T1000 (cell line): ENCODE results near the gene ZNF664.

Experiments
- DNase-seq: peaks from one replicate; lab custom pipeline; 2025; ENCODE audit warnings: mixed read lengths; lab: John Stamatoyannopoulos, UW

ZNF664 gene

GRCh38 chr12:123990511-123990910 is 17.5 kb downstream of the ZNF664 start:
- no peak for DNase-seq

- DNase-seq, result no peak
Observed at GRCh38 chr12:123991372-123991951, 18.4 kb downstream of the ZNF664 start.

GRCh38 chr12:123992118-123992825 is 19.3 kb downstream of the ZNF664 start:
- DNase-seq, result no peak

- DNase-seq, result no peak
Observed at GRCh38 chr12:123995023-123995748, 22.2 kb downstream of the ZNF664 start.

- DNase-seq, result no peak
Observed at GRCh38 chr12:123996581-123996980, 23.6 kb downstream of the ZNF664 start.

- no peak for DNase-seq
Observed at GRCh38 chr12:123997033-123997822, 24.2 kb downstream of the ZNF664 start.

GRCh38 chr12:123997908-123998307 is 24.9 kb downstream of the ZNF664 start:
- DNase-seq, result no peak

GRCh38 chr12:123998344-123998990 is 25.5 kb downstream of the ZNF664 start:
- no peak for DNase-seq

GRCh38 chr12:123998991-123999359 is 26.0 kb downstream of the ZNF664 start:
- no peak for DNase-seq

- DNase-seq, result no peak
Observed at GRCh38 chr12:124000111-124000510, 27.1 kb downstream of the ZNF664 start.

- no peak for DNase-seq
Observed at GRCh38 chr12:124001343-124001742, 28.3 kb downstream of the ZNF664 start.

GRCh38 chr12:124002021-124002644 is 29.1 kb downstream of the ZNF664 start:
- DNase-seq, result no peak

GRCh38 chr12:124002654-124003053 is 29.6 kb downstream of the ZNF664 start:
- DNase-seq, result no peak

GRCh38 chr12:124004233-124004875 is 31.3 kb downstream of the ZNF664 start:
- DNase-seq, result no peak

- no peak for DNase-seq
Observed at GRCh38 chr12:124006085-124006845, 33.2 kb downstream of the ZNF664 start.

- DNase-seq, result no peak
Observed at GRCh38 chr12:124006846-124007713, 34.1 kb downstream of the ZNF664 start.

- no peak for DNase-seq
Observed at GRCh38 chr12:124007826-124008570, 35.0 kb downstream of the ZNF664 start.

GRCh38 chr12:124008595-124008994 is 35.6 kb downstream of the ZNF664 start:
- DNase-seq, result no peak
